Measurements from ENCODE around the gene RTL10. TPM values are rescaled to one million over a fixed set of nuclear protein-coding genes. Genes with fewer than 3 reads are reported as not detected.

Gene RTL10
- total and polyA plus RNA-seq, 8 donors, result 3.7 to 12.4 (median 8.6) TPM

DNA sequence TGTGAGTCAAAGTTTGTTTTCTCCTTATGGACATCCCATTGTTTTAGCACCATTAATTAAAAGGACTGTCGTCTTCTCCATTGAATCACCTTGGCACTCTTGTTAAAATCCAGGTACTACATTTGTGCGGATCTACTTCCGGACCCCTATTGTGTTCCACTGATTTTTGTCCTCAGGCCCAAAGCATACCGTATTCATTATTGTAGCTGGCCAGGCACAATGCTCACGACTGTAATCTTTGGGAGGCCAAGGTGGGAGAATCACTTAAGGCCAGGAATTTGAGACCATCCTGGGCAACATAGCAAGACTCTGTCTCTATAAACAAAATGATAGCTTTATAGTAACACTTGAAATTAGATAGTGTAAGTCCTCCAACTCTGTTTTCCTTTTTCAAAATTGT lies 8.9 kb upstream of the RTL10 start:
- Histone ChIP-seq H3K27ac (no peak overlapping the region), H3K4me3 (no peak overlapping the region), H3K9me3 (no peaks in the 10 kb centered on the region), H3K27me3 (no peaks in the 10 kb centered on the region), H3K4me1 (no peaks in the 10 kb centered on the region), H3K36me3 (no peaks in the 10 kb centered on the region)
- 87 to 88% methylated on average over 5 of the region's 5 CpGs for WGBS, 2 donors
- TF ChIP-seq CTCF (IDR thresholded peaks at IDR 0.05), result no peak
- FAIRE-seq, result no peak
- no peak for DNase-seq
- intact Hi-C loops (cut with DNase I), result no loop called here
- ATAC-seq, result no peak

GRCh38 chr22:19862619-19863246 lies 8.1 kb upstream of the RTL10 start:
- intact Hi-C loops (cut with DNase I), result no loop called here
- no peak for FAIRE-seq
- 96 to 98% methylated on average over 13 of the region's 13 CpGs for WGBS, 2 donors
- ATAC-seq, result no peak
- no peaks in the 10 kb centered on the region for H3K4me1 ChIP-seq
- no peaks in the 10 kb centered on the region for H3K9me3 ChIP-seq
- no peaks in the 10 kb centered on the region for H3K36me3 ChIP-seq
- no peak overlapping the region for H3K4me3 ChIP-seq
- no peaks in the 10 kb centered on the region for H3K27me3 ChIP-seq
- H3K27ac ChIP-seq, result no peak overlapping the region
- no peak for DNase-seq
- no peak for TF ChIP-seq CTCF (IDR thresholded peaks at IDR 0.05)

- ATAC-seq, result no peak
- DNase-seq, result no peak
- H3K9me3 ChIP-seq, result no peaks in the 10 kb centered on the region
- no peak for FAIRE-seq
- no peaks in the 10 kb centered on the region for H3K27me3 ChIP-seq
- intact Hi-C loops (cut with DNase I), result no loop called here
- no peak for TF ChIP-seq CTCF (IDR thresholded peaks at IDR 0.05)
- no peak overlapping the region for H3K4me3 ChIP-seq
- H3K36me3 ChIP-seq, result no peaks in the 10 kb centered on the region
- no peak overlapping the region for H3K27ac ChIP-seq
- peaks cover 0 to 8% (median 5%) of the 10 kb centered on the region in 3 donors for H3K4me1 ChIP-seq
- WGBS, 2 donors, result 95 to 98% methylated on average over 8 of the region's 8 CpGs
Measured at GRCh38 chr22:19859861-19860510, 5.3 kb upstream of the RTL10 start.

GRCh38 chr22:19857382-19857781 lies 2.7 kb upstream of the RTL10 start:
- FAIRE-seq (no peak), ATAC-seq (no peak), DNase-seq (no peak)
- 96% methylated on average over 3 of the region's 3 CpGs for WGBS, 2 donors
- Histone ChIP-seq H3K9me3 (no peaks in the 10 kb centered on the region), H3K4me1 (peaks cover 0 to 13% (median 11%) of the 10 kb centered on the region in 3 donors), H3K27ac (no peak overlapping the region), H3K4me3 (no peak overlapping the region), H3K36me3 (no peaks in the 10 kb centered on the region), H3K27me3 (no peaks in the 10 kb centered on the region)
- TF ChIP-seq CTCF (IDR thresholded peaks at IDR 0.05), result no peak
- intact Hi-C loops (cut with DNase I), result no loop called here
